Lung (tissue), 4 donors: Measurements from ENCODE around the gene BCO1. TPM values are rescaled to one million over a fixed set of nuclear protein-coding genes. Genes with fewer than 3 reads are reported as not detected.

ENCODE experiments used
- polyA plus RNA-seq, 2 donors: library from polyadenylated mRNA; stranded (reverse); fragments of 200-250 nt; gene quantifications; one replicate each; pipeline ENCODE4 v1.2.1, GENCODE V29; 2013
- total RNA-seq, 2 donors: library from RNA; depleted of rRNA in 1 of 2; stranded (reverse); fragments of >200 nt in 1 of 2; gene quantifications; one replicate each; pipeline ENCODE4 v1.2.1, GENCODE V29; 2014 to 2021
- donor health status: Bipolar disorder and iron deficiency.
- donor health status: healthy.
- donor health status: DM: yes; HTN: yes; CAD: no.

Gene BCO1
- total and polyA plus RNA-seq, 4 donors, result 0.06 to 0.77 (median 0.23) TPM

Other genes with a start within 250 kb of the BCO1 start
- gene CMC2, start 231.8 kb upstream of the BCO1 start, total RNA-seq, result 10 to 100 TPM; 27.3 to 35.3 TPM
- gene CMC2, start 231.8 kb upstream of the BCO1 start, polyA plus RNA-seq, result 10 to 100 TPM; 53.4 to 60.8 TPM
- gene CENPN, start 231.5 kb upstream of the BCO1 start, total RNA-seq, result 1 to 10 TPM; 7.4 to 9.5 TPM
- 1 to 10 TPM; 3.8 to 4.5 TPM for gene CENPN, start 231.5 kb upstream of the BCO1 start, polyA plus RNA-seq
- gene ATMIN, start 202.8 kb upstream of the BCO1 start, total RNA-seq, result 10 to 100 TPM; 26.3 to 28.8 TPM
- gene ATMIN, start 202.8 kb upstream of the BCO1 start, polyA plus RNA-seq, result 10 to 100 TPM; 11.6 to 11.8 TPM
- 1 to 10 TPM; 1.7 to 4.4 TPM for gene C16orf46, start 161.5 kb upstream of the BCO1 start, total RNA-seq
- gene C16orf46, start 161.5 kb upstream of the BCO1 start, polyA plus RNA-seq, result 1 to 10 TPM; 1.0 to 1.9 TPM
- 10 to 100 TPM; 16.3 to 21.0 TPM for gene GCSH, start 142.3 kb upstream of the BCO1 start, total RNA-seq
- 10 to 100 TPM; 22.3 to 31.5 TPM for gene GCSH, start 142.3 kb upstream of the BCO1 start, polyA plus RNA-seq
- gene GAN, start 76.3 kb downstream of the BCO1 start, total RNA-seq, result 1 to 10 TPM; 7.4 to 9.0 TPM
- gene GAN, start 76.3 kb downstream of the BCO1 start, polyA plus RNA-seq, result 1 to 10 TPM in 1 of 2 donors, under 1 TPM in 1; 0.76 to 1.4 TPM
- 10 to 100 TPM; 55.7 to 80.5 TPM for gene CMIP, start 206.1 kb downstream of the BCO1 start, total RNA-seq
- 10 to 100 TPM; 11.8 to 41.4 TPM for gene CMIP, start 206.1 kb downstream of the BCO1 start, polyA plus RNA-seq